Measurements from ENCODE around the gene FRMD3. TPM values are rescaled to one million over a fixed set of nuclear protein-coding genes. Genes with fewer than 3 reads are reported as not detected.

The FRMD3 gene
- total RNA-seq, 1 experiment from 2014 or later = 1.4 TPM

DNA sequence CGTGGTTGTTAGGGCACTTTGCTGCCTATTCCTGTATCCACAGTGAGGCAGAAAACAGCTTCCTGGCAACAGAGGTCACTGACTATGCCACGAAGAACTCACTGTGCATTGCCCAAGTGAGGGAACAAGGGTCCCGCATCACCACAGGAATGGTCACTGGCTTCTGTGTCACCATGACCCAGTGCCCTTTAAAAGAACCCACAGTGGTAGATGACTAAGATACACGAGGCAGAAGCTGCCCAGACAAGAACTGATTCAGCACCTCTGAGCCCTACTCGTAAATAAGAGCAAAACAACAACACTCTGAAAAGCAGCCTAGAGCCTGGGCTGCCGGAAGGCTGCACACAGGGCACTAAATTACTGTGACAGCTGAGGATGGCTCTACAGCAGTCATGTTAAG lies 238.6 kb downstream of the FRMD3 start (continued):
- no peak for TF ChIP-seq ZNF671 (CRISPR knock-in tag; IDR thresholded peaks at IDR 0.05)

DNA sequence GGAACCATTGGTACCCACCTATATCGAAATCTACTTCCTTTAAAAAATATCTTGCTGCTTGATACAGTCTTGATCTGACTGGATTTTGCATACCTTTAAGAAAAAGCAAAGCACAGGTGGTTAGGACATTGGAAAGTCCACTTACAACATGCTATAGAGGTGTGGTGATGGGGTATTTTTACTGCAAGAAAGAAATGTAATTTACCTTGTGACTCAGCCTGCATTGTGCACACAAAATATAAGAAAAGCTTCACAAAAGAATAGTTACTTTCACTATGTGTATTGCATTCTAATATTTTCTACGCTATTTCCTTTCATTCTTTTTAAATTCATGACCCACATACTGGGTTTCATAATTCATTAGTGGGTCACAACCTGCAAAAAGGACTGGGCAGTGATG lies 239.1 kb downstream of the FRMD3 start:
- H3K4me3 Mint-ChIP-seq = no peak overlapping the region
- CTCF ChIA-PET = interaction anchor here (0.6 kb wide), 1 partner anchor 35 kb away, joined by 3 read pairs; no protein-coding TSS in a partner anchor
- TF ChIP-seq, protein P1, sequence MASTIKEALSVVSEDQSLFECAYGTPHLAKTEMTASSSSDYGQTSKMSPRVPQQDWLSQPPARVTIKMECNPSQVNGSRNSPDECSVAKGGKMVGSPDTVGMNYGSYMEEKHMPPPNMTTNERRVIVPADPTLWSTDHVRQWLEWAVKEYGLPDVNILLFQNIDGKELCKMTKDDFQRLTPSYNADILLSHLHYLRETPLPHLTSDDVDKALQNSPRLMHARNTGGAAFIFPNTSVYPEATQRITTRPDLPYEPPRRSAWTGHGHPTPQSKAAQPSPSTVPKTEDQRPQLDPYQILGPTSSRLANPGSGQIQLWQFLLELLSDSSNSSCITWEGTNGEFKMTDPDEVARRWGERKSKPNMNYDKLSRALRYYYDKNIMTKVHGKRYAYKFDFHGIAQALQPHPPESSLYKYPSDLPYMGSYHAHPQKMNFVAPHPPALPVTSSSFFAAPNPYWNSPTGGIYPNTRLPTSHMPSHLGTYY (CRISPR knock-in tag; IDR thresholded peaks at IDR 0.05) = no peak
- no peak for TF ChIP-seq RORB (CRISPR knock-in tag; IDR thresholded peaks at IDR 0.05)
- DNase-seq (ENCODE audit: low spot score) = no peak
- ATAC-seq = no peak
- H3K4me1 Mint-ChIP-seq = no peaks in the 10 kb centered on the region
- no peaks in the 10 kb centered on the region for H3K9me3 Mint-ChIP-seq
- no peaks in the 10 kb centered on the region for H3K27me3 Mint-ChIP-seq (ENCODE audit: low read depth)
- H3K36me3 Mint-ChIP-seq = no peaks in the 10 kb centered on the region
- H3K27ac Mint-ChIP-seq = no peak overlapping the region
- POLR2A ChIA-PET = no interaction called here

DNA sequence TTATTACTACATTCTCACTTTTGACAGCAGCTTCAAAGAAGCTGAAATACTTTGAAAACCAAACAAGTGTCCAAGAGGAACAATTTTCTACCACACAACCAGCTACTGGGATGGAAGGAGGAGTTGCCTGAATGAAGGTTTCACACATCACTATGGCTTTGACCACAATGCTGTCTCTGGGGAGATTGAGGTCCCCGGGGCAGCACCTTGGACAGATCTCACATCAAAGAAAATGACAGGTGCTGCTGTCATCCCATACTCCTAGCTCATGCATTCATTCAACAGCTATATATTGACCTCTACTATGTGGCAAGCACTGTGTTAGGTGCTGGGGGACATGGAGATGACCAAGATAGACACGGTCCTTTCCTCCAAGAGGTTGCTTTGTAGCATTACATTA lies 242.1 kb downstream of the FRMD3 start:
- Mint-ChIP-seq H3K27ac (no peak overlapping the region), H3K36me3 (no peaks in the 10 kb centered on the region), H3K9me3 (no peaks in the 10 kb centered on the region), H3K4me3 (no peak overlapping the region), H3K4me1 (peaks cover 5% of the 10 kb centered on the region; the same call in 1 of the 2 replicates), H3K27me3 (ENCODE audit: low read depth) (no peaks in the 10 kb centered on the region)
- DNase-seq (ENCODE audit: low spot score) (no peak), ATAC-seq (peak; percentile 36; the same call in 1 of the 2 replicates)
- CTCF ChIA-PET = no interaction called here
- TF ChIP-seq ATF1 (CRISPR knock-in tag; IDR thresholded peaks at IDR 0.05) (no peak), ZNF219 (CRISPR knock-in tag; IDR thresholded peaks at IDR 0.05; ENCODE audit: borderline replicate concordance) (no peak), CBFB (CRISPR knock-in tag; IDR thresholded peaks at IDR 0.05; ENCODE audit: low read depth) (no peak), SOX15 (CRISPR knock-in tag; IDR thresholded peaks at IDR 0.05) (no peak), NR3C1 (CRISPR knock-in tag; conservative IDR thresholded peaks at IDR 0.05; ENCODE audit: low read depth) (no peak), ZNF423 (CRISPR knock-in tag; IDR thresholded peaks at IDR 0.05) (no peak)
- TF ChIP-seq, protein P2, sequence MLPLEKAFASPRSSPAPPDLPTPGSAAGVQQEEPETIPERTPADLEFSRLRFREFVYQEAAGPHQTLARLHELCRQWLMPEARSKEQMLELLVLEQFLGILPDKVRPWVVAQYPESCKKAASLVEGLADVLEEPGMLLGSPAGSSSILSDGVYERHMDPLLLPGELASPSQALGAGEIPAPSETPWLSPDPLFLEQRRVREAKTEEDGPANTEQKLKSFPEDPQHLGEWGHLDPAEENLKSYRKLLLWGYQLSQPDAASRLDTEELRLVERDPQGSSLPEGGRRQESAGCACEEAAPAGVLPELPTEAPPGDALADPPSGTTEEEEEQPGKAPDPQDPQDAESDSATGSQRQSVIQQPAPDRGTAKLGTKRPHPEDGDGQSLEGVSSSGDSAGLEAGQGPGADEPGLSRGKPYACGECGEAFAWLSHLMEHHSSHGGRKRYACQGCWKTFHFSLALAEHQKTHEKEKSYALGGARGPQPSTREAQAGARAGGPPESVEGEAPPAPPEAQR (CRISPR knock-in tag; IDR thresholded peaks at IDR 0.05) = no peak
- TF ChIP-seq, protein P3, sequence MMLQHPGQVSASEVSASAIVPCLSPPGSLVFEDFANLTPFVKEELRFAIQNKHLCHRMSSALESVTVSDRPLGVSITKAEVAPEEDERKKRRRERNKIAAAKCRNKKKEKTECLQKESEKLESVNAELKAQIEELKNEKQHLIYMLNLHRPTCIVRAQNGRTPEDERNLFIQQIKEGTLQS (CRISPR knock-in tag; conservative IDR thresholded peaks at IDR 0.05) = no peak
- TF ChIP-seq, protein P4, sequence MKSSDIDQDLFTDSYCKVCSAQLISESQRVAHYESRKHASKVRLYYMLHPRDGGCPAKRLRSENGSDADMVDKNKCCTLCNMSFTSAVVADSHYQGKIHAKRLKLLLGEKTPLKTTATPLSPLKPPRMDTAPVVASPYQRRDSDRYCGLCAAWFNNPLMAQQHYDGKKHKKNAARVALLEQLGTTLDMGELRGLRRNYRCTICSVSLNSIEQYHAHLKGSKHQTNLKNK (CRISPR knock-in tag; IDR thresholded peaks at IDR 0.05) = no peak
- POLR2A ChIA-PET = no interaction called here

DNA sequence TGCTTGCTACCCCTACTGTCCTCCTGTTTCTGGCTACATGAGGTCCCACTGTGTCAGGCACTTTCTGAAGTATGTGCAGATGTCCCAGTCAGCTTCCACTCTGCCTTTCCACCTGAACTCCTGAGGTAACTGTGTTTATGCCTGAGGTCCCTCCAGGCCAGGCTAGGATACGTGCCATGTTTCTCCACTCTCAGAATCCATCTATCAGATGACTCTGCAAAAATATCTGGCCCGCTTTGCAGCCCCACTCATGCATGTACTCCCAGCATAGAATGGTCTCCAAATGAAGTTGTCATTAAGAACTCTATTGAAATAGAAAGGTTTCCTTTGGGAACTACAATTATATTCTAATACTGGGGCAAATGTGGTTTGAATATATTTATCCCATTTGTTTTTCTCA lies 243.4 kb downstream of the FRMD3 start:
- ChIA-PET CTCF (no interaction called here), POLR2A (no interaction called here)
- Mint-ChIP-seq H3K27ac (no peak overlapping the region), H3K4me1 (peaks cover 10% of the 10 kb centered on the region), H3K36me3 (no peaks in the 10 kb centered on the region), H3K9me3 (no peaks in the 10 kb centered on the region), H3K4me3 (no peak overlapping the region), H3K27me3 (ENCODE audit: low read depth) (no peaks in the 10 kb centered on the region)
- DNase-seq (ENCODE audit: low spot score) (no peak), ATAC-seq (no peak)
- TF ChIP-seq, protein P5, sequence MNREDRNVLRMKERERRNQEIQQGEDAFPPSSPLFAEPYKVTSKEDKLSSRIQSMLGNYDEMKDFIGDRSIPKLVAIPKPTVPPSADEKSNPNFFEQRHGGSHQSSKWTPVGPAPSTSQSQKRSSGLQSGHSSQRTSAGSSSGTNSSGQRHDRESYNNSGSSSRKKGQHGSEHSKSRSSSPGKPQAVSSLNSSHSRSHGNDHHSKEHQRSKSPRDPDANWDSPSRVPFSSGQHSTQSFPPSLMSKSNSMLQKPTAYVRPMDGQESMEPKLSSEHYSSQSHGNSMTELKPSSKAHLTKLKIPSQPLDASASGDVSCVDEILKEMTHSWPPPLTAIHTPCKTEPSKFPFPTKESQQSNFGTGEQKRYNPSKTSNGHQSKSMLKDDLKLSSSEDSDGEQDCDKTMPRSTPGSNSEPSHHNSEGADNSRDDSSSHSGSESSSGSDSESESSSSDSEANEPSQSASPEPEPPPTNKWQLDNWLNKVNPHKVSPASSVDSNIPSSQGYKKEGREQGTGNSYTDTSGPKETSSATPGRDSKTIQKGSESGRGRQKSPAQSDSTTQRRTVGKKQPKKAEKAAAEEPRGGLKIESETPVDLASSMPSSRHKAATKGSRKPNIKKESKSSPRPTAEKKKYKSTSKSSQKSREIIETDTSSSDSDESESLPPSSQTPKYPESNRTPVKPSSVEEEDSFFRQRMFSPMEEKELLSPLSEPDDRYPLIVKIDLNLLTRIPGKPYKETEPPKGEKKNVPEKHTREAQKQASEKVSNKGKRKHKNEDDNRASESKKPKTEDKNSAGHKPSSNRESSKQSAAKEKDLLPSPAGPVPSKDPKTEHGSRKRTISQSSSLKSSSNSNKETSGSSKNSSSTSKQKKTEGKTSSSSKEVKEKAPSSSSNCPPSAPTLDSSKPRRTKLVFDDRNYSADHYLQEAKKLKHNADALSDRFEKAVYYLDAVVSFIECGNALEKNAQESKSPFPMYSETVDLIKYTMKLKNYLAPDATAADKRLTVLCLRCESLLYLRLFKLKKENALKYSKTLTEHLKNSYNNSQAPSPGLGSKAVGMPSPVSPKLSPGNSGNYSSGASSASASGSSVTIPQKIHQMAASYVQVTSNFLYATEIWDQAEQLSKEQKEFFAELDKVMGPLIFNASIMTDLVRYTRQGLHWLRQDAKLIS (CRISPR knock-in tag; IDR thresholded peaks at IDR 0.05; ENCODE audit: borderline replicate concordance) = no peak
- TF ChIP-seq, protein P4 (CRISPR knock-in tag; IDR thresholded peaks at IDR 0.05) = no peak
- TF ChIP-seq ZBTB21 (CRISPR knock-in tag; IDR thresholded peaks at IDR 0.05; ENCODE audit: borderline replicate concordance) (no peak), ESRRA (CRISPR knock-in tag; IDR thresholded peaks at IDR 0.05; ENCODE audit: borderline replicate concordance) (no peak), GTF2I (CRISPR knock-in tag; conservative IDR thresholded peaks at IDR 0.05) (no peak), GRHL2 (CRISPR knock-in tag; IDR thresholded peaks at IDR 0.05; ENCODE audit: insufficient replicate concordance, severe bottlenecking) (no peak), NR3C1 (CRISPR knock-in tag; conservative IDR thresholded peaks at IDR 0.05; ENCODE audit: low read depth) (no peak)
- TF ChIP-seq, protein P6, sequence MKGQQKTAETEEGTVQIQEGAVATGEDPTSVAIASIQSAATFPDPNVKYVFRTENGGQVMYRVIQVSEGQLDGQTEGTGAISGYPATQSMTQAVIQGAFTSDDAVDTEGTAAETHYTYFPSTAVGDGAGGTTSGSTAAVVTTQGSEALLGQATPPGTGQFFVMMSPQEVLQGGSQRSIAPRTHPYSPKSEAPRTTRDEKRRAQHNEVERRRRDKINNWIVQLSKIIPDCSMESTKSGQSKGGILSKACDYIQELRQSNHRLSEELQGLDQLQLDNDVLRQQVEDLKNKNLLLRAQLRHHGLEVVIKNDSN (CRISPR knock-in tag; IDR thresholded peaks at IDR 0.05) = no peak
- TF ChIP-seq, protein P7, sequence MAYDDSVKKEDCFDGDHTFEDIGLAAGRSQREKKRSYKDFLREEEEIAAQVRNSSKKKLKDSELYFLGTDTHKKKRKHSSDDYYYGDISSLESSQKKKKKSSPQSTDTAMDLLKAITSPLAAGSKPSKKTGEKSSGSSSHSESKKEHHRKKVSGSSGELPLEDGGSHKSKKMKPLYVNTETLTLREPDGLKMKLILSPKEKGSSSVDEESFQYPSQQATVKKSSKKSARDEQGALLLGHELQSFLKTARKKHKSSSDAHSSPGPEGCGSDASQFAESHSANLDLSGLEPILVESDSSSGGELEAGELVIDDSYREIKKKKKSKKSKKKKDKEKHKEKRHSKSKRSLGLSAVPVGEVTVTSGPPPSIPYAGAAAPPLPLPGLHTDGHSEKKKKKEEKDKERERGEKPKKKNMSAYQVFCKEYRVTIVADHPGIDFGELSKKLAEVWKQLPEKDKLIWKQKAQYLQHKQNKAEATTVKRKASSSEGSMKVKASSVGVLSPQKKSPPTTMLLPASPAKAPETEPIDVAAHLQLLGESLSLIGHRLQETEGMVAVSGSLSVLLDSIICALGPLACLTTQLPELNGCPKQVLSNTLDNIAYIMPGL (CRISPR knock-in tag; IDR thresholded peaks at IDR 0.05) = no peak
- TF ChIP-seq, protein P8, sequence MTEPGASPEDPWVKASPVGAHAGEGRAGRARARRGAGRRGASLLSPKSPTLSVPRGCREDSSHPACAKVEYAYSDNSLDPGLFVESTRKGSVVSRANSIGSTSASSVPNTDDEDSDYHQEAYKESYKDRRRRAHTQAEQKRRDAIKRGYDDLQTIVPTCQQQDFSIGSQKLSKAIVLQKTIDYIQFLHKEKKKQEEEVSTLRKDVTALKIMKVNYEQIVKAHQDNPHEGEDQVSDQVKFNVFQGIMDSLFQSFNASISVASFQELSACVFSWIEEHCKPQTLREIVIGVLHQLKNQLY (CRISPR knock-in tag; IDR thresholded peaks at IDR 0.05) = no peak

Data from WTC11 (cell line).